Measurements from ENCODE around the gene ATP10B. TPM values are rescaled to one million over a fixed set of nuclear protein-coding genes. Genes with fewer than 3 reads are reported as not detected.
"Not testable (repeated sequence)": the region's sequence is repeated elsewhere in the genome, so short reads cannot be mapped to it uniquely, and the experiment has no call there.

The ATP10B gene
- polyA plus RNA-seq, 3 donors: 0.10 to 1.8 (median 0.11) TPM

- H3K27ac ChIP-seq (ENCODE audit: low read depth, low read length): no peak overlapping the region
- 66 to 80% (median 69%) methylated on average over 7 of the region's 7 CpGs for WGBS, 3 donors
Measured at GRCh38 chr5:160772854-160773253, 79.2 kb downstream of the ATP10B start.

- 82 to 86% (median 83%) methylated on average over 3 of the region's 3 CpGs for WGBS, 3 donors
- H3K27ac ChIP-seq (ENCODE audit: low read depth, low read length): no peak overlapping the region
Measured at GRCh38 chr5:160770718-160771117, 81.3 kb downstream of the ATP10B start.

DNA sequence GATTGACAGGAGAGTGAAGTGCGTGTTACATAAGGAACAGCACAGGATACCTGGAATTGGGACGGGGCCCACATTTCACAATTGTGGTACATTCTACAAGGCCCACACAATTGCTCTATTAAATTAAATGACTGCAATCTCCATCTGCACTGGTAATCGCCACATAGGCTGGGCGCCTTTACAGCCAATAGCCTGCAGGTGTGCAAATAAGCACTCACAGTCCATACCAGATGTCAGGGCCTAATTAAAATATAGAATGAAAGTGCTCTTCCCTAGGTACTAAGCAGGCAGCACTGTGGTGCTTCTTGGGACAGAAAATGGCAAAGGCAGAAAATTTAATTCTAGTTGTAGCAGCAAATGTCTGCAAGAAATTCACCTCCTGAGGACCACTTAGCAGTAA is 82.7 kb downstream of the ATP10B start:
- 91 to 94% (median 92%) methylated on average over 4 of the region's 4 CpGs for WGBS, 3 donors
- H3K27ac ChIP-seq (ENCODE audit: low read depth, low read length): no peak overlapping the region

DNA sequence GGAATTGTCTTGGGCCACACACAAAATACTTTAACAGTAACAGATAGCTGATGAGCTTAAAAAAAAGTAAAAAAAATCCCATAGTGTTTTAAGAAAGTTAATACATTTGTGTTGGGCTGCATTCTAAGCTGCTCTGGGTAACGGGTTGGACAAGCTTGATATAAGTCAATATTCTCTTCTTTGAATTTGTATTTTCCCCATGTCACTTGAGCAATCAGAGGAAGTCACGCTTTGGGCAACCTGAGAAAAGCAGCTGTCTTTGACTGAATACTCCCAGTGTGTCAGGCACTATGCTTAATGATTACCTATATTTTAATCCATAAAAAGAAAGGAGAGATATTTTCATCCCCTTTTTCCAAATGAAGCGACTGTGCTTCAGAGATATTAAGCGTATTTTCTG is 84.9 kb downstream of the ATP10B start:
- 86 to 91% (median 89%) methylated on average over 4 of the region's 4 CpGs for WGBS, 3 donors
- H3K27ac ChIP-seq (ENCODE audit: low read depth, low read length): no peak overlapping the region

DNA sequence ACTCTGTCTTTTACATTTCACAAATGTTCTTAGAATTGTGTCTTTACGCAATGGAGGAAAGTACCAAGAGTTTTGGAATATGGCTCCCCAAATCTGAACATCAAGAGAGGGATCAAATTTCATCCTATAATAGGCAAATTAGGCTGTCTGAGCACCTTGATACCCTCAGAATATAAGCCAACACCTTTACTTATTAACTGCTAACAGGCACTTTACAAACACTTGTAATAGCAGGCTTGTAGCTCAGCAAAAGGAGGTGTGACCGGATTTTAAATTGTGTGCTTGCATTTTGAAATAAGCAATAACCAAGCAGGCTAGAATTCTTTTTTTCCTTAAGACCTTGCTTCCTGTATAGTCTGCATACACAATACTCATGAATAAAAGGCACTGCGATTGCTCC is 92.0 kb downstream of the ATP10B start:
- 81 to 93% (median 92%) methylated on average over 3 of the region's 3 CpGs for WGBS, 3 donors
- no peak overlapping the region for H3K27ac ChIP-seq (ENCODE audit: low read depth, low read length)

GRCh38 chr5:160757194-160757593 is 94.8 kb downstream of the ATP10B start:
- H3K27ac ChIP-seq (ENCODE audit: low read depth, low read length): no peak overlapping the region
- 0 to 84% (median 44%) methylated on average over 1 of the region's 1 CpG for WGBS, 3 donors

- 43 to 49% (median 48%) methylated on average over 4 of the region's 4 CpGs for WGBS, 3 donors
- H3K27ac ChIP-seq (ENCODE audit: low read depth, low read length): no peak overlapping the region
Measured at GRCh38 chr5:160750938-160751657, 100.9 kb downstream of the ATP10B start.

GRCh38 chr5:160749682-160750081 is 102.3 kb downstream of the ATP10B start:
- no peak overlapping the region for H3K27ac ChIP-seq (ENCODE audit: low read depth, low read length)
- WGBS, 3 donors: 90 to 95% (median 94%) methylated on average over 5 of the region's 5 CpGs

DNA sequence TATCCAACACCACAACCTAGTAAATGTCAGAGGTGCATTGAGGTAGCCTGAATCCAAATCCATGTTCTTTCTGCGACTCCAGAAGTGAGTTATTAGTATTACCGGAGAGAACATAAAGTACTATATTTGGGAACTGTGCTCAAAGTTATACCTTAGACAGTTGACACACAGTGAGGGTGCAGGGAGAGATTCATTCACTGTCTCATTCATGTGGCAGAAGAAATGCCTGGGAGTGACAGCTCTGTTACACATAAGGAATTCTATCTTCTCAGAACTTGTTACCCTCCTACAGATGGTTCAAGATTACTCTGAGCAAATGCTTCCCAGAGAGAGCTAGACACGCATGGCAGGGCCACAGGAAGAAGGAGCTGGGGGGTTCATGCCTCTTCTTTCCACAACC is 103.0 kb downstream of the ATP10B start:
- 93 to 99% (median 97%) methylated on average over 3 of the region's 3 CpGs for WGBS, 3 donors
- H3K27ac ChIP-seq (ENCODE audit: low read depth, low read length): no peak overlapping the region

- H3K27ac ChIP-seq (ENCODE audit: low read depth, low read length): no peak overlapping the region
- WGBS, 3 donors: 58 to 72% (median 65%) methylated on average over 10 of the region's 10 CpGs
Measured at GRCh38 chr5:160747987-160748386, 104.0 kb downstream of the ATP10B start.

DNA sequence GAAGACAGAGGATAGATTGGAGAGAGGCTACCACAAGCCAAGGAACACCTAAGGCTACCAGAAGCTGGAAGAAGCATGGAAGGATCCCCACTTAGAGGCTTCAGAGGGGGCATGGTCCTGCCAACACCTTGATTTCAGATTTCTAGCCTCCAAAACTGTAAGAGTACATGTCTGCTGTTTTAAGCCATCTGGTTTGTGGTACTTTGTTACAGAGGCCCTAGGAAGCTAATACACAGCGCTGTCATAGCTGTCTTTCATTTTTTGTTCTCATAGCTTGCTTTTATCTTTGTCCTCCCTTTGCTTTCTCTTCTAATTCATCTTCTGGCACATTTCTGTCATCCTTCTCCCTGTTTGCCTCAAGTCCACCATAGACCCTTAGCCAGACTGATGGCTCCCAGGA is 104.5 kb downstream of the ATP10B start:
- no peak overlapping the region for H3K27ac ChIP-seq (ENCODE audit: low read depth, low read length)
- 92 to 95% (median 94%) methylated on average over 1 of the region's 1 CpG for WGBS, 3 donors

DNA sequence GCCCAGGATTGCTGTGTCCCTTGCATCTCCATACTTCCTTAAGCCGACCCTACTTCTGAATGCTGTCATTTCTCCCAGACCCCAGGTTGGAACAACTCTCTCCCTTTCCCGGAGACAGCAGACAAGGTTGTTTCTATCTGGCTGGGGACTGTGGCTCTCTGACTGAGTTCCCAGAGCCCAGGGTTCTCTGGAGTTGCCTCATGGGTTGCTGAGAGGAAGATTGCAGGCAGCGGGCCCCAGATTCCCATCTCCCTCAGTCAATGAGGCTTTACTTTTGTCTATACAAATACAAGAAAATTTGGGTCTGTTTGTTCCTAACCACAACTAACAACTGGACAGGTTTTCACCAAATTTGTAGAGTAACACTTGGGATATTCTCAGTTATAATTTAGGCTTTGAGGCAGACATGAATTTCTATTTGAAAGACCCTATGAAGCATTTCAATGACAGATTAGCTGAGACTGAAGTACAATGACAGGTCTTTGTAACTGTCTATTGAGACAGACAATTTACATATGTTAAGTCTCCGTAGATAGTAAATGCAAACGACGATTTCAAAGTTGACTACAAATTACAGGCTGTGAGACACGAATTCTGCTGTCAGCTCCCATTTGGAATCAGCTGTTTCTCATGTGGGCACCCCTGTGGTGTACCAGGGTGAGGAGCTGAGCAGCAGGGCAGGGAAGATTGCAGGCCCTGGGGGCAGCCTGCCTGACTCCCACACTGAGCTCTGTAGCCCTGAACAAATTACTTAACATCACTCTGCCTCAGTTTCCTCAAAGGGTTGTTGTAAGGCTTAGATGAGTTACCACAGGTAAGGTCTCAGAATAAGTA is 107.5 kb downstream of the ATP10B start:
- H3K27ac ChIP-seq (ENCODE audit: low read depth, low read length): no peak overlapping the region
- WGBS, 3 donors: 72 to 79% (median 75%) methylated on average over 7 of the region's 7 CpGs

GRCh38 chr5:160743027-160743426 is 109.0 kb downstream of the ATP10B start:
- 71 to 87% (median 73%) methylated on average over 3 of the region's 3 CpGs for WGBS, 3 donors
- no peak overlapping the region for H3K27ac ChIP-seq (ENCODE audit: low read depth, low read length)

GRCh38 chr5:160742446-160742845 is 109.6 kb downstream of the ATP10B start:
- no peak overlapping the region for H3K27ac ChIP-seq (ENCODE audit: low read depth, low read length)
- WGBS, 3 donors: 69 to 86% (median 85%) methylated on average over 1 of the region's 1 CpG

- 57 to 84% (median 74%) methylated on average over 4 of the region's 4 CpGs for WGBS, 3 donors
Measured at GRCh38 chr5:160727296-160727997, 124.6 kb downstream of the ATP10B start.

DNA sequence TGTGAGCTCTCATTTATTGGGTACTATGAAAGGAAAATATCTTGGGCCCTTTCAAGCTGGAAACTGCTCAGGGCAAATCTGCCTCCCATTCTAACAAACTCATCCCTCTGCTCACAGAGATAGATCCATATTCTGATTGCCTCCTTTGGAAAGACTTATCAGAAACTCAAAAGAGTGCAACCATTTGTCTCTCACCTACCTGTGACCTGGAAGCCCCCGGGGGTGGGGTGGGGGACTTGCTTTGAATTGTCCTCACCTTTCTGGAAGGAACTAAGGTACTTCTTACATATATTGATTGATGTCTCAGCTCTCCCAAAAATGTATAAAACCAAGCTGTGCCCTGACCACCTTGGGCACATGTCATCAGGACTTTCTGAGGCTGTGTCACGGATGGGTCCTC is 125.3 kb downstream of the ATP10B start:
- H3K27ac ChIP-seq (ENCODE audit: low read depth, low read length): no peak overlapping the region
- 39 to 76% (median 43%) methylated on average over 2 of the region's 2 CpGs for WGBS, 3 donors

More at GRCh38 chr5:160727296-160727997, 124.6 kb downstream of the ATP10B start:
- H3K27ac ChIP-seq (ENCODE audit: low read depth, low read length): no peak overlapping the region

DNA sequence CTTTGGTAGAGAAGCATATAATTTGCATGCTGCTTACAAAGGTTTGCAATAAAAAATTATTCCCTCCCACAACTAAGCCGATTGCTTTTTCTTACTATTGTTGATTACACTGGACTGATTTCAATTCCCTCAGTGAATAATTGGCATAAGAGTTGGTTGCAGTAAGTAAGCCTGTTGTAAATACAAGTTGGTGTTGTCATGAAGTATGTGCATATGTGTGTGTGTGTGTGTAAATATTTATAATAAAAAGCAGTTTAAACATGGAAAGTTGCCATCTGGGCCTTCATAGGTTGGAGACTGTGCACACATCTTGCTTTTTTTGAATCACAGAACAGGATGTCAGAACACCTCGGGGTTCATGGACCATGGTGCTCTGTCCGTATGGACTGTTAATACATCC is 131.2 kb downstream of the ATP10B start:
- 45 to 80% (median 63%) methylated on average over 3 of the region's 3 CpGs for WGBS, 3 donors
- H3K27ac ChIP-seq (ENCODE audit: low read depth, low read length): no peak overlapping the region

DNA sequence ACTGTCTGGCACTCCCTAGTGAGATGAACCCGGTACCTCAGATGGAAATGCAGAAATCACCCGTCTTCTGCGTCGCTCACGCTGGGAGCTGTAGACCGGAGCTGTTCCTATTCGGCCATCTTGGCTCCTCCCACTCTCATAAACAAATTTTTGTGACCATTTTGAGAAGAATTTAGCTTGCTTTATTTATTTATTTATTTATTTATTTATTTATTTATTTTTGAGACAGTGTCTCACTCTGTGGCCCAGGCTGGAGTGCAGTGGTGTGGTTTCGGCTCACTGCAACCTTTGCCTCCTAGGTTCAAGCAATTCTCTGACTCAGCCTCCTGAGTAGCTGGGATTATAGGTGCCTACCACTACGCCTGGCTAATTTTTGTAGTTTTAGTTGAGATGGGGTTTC is 136.5 kb downstream of the ATP10B start:
- 91 to 99% (median 96%) methylated on average over 7 to 8 of the region's 9 CpGs for WGBS, 3 donors
- H3K27ac ChIP-seq (ENCODE audit: low read depth, low read length): not testable (repeated sequence)

DNA sequence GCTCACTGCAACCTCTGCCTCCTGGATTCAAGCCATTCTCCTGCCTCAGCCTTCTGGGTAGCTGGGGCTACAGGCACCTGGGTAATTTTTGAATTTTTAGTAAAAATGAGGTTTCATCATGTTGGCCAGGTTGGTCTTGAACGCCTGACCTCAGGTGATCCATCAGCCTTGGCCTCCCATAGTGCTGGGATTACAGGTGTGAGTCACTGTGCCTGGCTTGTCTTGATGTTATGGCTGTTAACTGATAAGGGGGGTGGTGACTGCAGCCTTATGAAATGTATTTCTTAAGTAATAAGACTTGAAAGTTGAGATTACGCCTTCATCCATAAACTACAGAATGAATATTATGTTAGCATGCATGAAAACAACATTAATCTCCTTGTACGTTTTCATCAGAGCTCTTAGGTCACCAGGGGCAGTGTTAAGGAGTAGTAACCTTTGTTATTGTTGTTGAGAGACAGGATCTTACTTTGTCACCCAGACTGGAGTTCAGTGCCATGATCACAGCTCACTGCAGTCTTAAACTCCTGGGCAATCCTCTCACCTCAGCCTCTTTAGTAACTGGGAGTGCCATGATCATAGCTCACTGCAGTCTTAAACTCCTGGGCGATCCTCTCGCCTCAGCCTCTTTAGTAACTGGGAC is 148.3 kb downstream of the ATP10B start:
- 85 to 87% (median 87%) methylated on average over 5 of the region's 5 CpGs for WGBS, 3 donors
- H3K27ac ChIP-seq (ENCODE audit: low read depth, low read length): no peak overlapping the region

All from adipose tissue (tissue), 3 donors.